ENCODE measurements around the gene CHIC2. TPM values are rescaled to one million over a fixed set of nuclear protein-coding genes. Genes with fewer than 3 reads are reported as not detected.

CHIC2 gene
- total and polyA plus RNA-seq, 5 donors from 2014 or later, result 49.9 to 87.5 (median 78.0) TPM

Other genes with a start within 250 kb of the CHIC2 start
- gene GSX2, start 35.6 kb upstream of the CHIC2 start, total RNA-seq, result not detected
- not detected for gene GSX2, start 35.6 kb upstream of the CHIC2 start, polyA plus RNA-seq
- gene PDGFRA, start 164.7 kb upstream of the CHIC2 start, total RNA-seq, result not detected
- gene PDGFRA, start 164.7 kb upstream of the CHIC2 start, polyA plus RNA-seq, result not detected

Data from CD4-positive, CD25-positive, alpha-beta regulatory T cell (primary cell).